Upper lobe of right lung (tissue), 1 donor: Measurements from ENCODE around the gene HNRNPA2B1. TPM values are rescaled to one million over a fixed set of nuclear protein-coding genes. Genes with fewer than 3 reads are reported as not detected.

Experiments
- ATAC-seq: fragments of 200-7000 bp; cut with Tn5 transposase; one replicate; pipeline ENCODE4 v1.9.1; 2020; ENCODE audit warnings: mild to moderate bottlenecking, moderate library complexity
- DNase-seq: peaks from one replicate; pipeline ENCODE4 v3.0.0-alpha.2; 2020
- H3K27ac ChIP-seq: fragments of 200-600 bp; one replicate; pipeline ENCODE4 v1.8.0; 2022
- H3K27me3 ChIP-seq: fragments of 200-600 bp; one replicate; pipeline ENCODE4 v1.8.0; 2022; ENCODE audit warnings: mild to moderate bottlenecking
- H3K36me3 ChIP-seq: fragments of 200-600 bp; one replicate; pipeline ENCODE4 v1.8.0; 2022
- H3K4me1 ChIP-seq: fragments of 200-600 bp; one replicate; pipeline ENCODE4 v1.8.0; 2022
- H3K4me3 ChIP-seq: fragments of 200-600 bp; one replicate; pipeline ENCODE4 v1.8.0; 2022; ENCODE audit warnings: mild to moderate bottlenecking
- H3K9me3 ChIP-seq: fragments of 200-600 bp; one replicate; pipeline ENCODE4 v1.8.0; 2022
- intact Hi-C: fragments of 100-400 bp; cut with DNase I; formaldehyde crosslinking; loops from one replicate; pipeline ENCODE4 v1.11.0; 2022
- total RNA-seq: library from RNA; stranded (reverse); fragmentation: NEBNext Ultra II Directional; extraction: Animal tissue kit (Norgen Biotek cat#: 25700); gene quantifications from one replicate; pipeline ENCODE4 v1.2.1, GENCODE V29; 2021
- TF ChIP-seq, protein P1 (sequence below): fragments of 200-600 bp; IDR thresholded peaks from one replicate; pipeline ENCODE4 v1.8.0; 2022; ENCODE audit warnings: antibody characterized with exemption
- donor health status: DM: no; HTN: yes; CAD: no; lungs with severe emphysema.

HNRNPA2B1 gene
- total RNA-seq, 1 donor from 2014 or later, result 343 TPM

DNA sequence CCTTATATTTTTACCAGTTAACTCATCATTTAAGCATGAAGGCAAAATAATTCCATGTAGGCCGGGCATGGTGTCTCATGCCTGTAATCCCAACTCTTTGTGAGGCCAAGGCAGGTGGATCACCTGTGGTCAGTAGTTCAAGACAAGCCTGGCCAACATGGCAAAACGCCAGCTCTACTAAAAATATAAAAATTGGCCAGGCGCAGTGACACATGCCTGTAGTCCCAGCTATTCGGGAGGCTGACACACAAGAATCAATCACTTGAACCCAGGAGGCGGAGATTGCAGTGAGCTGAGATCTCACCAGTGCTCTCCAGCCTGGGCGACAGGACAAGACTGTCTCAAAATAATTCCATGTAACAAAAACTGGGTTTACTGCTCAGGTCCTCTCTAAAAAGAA, 18.3 kb downstream of the HNRNPA2B1 start:
- intact Hi-C loops, result no loop called here
- Histone ChIP-seq H3K27ac (no peak overlapping the region), H3K9me3 (no peaks in the 10 kb centered on the region), H3K4me1 (peaks cover 19% of the 10 kb centered on the region), H3K36me3 (no peaks in the 10 kb centered on the region), H3K27me3 (no peaks in the 10 kb centered on the region), H3K4me3 (no peak overlapping the region)
- TF ChIP-seq, protein P1, sequence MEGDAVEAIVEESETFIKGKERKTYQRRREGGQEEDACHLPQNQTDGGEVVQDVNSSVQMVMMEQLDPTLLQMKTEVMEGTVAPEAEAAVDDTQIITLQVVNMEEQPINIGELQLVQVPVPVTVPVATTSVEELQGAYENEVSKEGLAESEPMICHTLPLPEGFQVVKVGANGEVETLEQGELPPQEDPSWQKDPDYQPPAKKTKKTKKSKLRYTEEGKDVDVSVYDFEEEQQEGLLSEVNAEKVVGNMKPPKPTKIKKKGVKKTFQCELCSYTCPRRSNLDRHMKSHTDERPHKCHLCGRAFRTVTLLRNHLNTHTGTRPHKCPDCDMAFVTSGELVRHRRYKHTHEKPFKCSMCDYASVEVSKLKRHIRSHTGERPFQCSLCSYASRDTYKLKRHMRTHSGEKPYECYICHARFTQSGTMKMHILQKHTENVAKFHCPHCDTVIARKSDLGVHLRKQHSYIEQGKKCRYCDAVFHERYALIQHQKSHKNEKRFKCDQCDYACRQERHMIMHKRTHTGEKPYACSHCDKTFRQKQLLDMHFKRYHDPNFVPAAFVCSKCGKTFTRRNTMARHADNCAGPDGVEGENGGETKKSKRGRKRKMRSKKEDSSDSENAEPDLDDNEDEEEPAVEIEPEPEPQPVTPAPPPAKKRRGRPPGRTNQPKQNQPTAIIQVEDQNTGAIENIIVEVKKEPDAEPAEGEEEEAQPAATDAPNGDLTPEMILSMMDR, result no peak
- no peak for ATAC-seq
- DNase-seq, result no peak

DNA sequence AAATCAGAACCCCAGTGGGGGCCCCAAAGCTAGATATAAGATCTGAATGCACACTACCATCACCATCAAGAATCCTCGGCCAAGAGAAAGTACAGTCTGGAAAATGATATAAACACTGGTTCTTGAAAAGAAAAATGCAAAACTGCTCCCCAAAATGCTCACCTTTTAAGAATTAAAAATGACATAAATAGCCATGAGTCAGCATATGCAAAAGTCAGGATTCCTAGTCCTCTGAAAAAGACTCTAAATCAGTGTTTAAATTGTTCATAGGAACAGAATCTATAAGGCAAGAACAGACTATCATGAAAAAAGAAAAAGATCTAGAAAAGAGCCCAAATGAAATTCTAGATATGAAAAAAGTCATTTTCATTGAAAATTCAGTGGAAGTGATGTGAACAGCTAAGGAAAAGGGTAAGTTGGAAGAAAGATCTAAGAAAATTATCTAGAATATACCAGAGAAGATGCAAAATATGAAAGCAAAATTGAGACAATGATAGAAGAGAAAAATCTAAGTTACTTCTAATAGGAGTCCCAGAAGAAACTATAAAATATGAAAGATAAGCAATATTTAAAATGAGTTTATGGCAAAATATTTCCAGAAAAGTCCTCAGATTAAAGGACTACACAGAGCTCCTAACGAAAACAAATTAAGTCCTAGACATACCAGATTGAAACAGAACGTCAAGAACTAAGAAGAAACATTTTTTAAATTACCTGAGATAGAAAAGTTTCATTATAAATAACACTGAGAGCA, 18.9 kb downstream of the HNRNPA2B1 start:
- Histone ChIP-seq H3K4me3 (no peak overlapping the region), H3K4me1 (peaks cover 19% of the 10 kb centered on the region), H3K27ac (no peak overlapping the region), H3K27me3 (no peaks in the 10 kb centered on the region), H3K9me3 (no peaks in the 10 kb centered on the region), H3K36me3 (no peaks in the 10 kb centered on the region)
- ATAC-seq (no peak), DNase-seq (no peak)
- TF ChIP-seq, protein P1, result no peak
- intact Hi-C loops, result no loop called here

DNA sequence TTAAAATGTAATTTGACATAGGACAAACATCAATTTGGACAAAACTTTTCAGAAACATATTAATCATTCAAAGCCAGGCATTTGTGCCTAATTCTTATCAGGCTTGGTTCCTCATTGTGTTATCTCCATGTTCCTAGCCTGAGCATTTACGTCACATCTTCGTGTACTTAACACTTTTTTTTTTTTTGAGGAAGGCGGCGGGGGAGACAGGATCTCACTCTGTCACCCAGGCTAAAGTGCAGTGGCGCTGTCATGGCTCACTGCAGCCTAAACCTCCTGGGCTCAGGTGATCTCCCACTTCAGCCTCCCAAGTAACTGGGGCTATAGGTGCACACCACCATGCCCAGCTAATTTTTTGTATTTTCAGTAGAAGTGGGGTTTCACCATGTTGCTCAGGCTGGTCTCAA, 19.8 kb downstream of the HNRNPA2B1 start:
- TF ChIP-seq, protein P1, result no peak
- DNase-seq (no peak), ATAC-seq (peak; percentile 49)
- peaks cover 14% of the 10 kb centered on the region for H3K4me1 ChIP-seq
- no peaks in the 10 kb centered on the region for H3K9me3 ChIP-seq
- no peak overlapping the region for H3K27ac ChIP-seq
- intact Hi-C loops, result no loop called here
- H3K36me3 ChIP-seq, result no peaks in the 10 kb centered on the region
- no peaks in the 10 kb centered on the region for H3K27me3 ChIP-seq
- no peak overlapping the region for H3K4me3 ChIP-seq

DNA sequence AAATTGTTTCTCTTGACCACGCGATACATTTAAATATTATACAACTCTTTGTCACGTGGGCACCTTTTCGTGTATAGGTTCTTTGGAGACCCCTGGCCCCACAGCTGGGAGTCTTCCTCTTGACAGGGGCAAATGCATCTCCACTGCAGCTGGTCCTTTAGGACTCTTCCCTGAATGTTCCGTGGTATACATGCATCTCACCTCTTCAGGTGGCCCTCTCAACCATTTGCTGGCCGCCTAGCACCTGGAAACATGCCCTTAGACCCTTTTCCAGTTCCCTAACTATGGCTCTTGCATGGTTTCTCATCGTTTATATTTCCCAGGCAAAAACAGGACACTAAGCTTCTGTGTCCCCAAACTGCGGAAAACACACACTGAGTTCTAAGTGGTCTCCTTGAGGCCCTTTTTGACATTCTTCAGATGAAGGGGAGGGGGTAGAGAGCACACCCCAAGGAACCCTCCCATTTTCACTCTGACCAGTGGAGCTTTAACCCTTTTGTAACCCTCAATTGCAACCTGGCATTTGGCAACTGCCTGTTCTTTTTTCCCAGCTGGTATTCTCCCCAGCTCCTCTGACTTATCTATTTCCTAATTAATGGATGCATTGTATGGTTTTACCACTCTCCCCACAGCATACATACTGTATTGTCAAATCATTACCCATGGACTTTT, 20.6 kb downstream of the HNRNPA2B1 start:
- DNase-seq (no peak), ATAC-seq (peak; percentile 25)
- Histone ChIP-seq H3K4me1 (peaks cover 14% of the 10 kb centered on the region), H3K36me3 (no peaks in the 10 kb centered on the region), H3K27ac (no peak overlapping the region), H3K4me3 (no peak overlapping the region), H3K9me3 (no peaks in the 10 kb centered on the region), H3K27me3 (no peaks in the 10 kb centered on the region)
- intact Hi-C loops, result no loop called here
- TF ChIP-seq, protein P1, result no peak

DNA sequence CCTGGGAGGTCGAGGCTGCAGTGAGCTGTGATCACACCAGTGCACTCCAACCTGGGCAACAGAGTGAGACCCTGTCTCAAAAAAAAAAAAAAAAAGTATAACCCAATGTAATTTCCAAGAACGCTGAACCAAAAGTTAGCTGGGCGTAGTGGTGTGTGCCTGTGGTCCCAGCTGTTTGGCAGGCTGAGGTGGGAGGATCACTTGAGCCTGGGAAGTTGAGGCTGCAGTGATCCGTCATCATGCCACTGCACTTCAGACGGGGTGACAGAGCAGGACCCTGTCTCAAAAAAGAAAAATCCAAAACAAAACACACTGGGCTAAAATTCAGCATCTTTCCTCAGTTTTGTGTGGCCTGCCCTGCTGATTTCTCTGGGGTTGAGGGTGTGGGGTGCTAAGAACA, 21.1 kb downstream of the HNRNPA2B1 start:
- ATAC-seq (no peak), DNase-seq (no peak)
- intact Hi-C loops, result no loop called here
- TF ChIP-seq, protein P1, result no peak
- Histone ChIP-seq H3K4me3 (no peak overlapping the region), H3K27ac (no peak overlapping the region), H3K27me3 (no peaks in the 10 kb centered on the region), H3K36me3 (no peaks in the 10 kb centered on the region), H3K4me1 (peaks cover 14% of the 10 kb centered on the region), H3K9me3 (no peaks in the 10 kb centered on the region)
